Retina (tissue), 1 donor: Measurements from ENCODE around the gene SERPINA4.
"Not testable (repeated sequence)": the region's sequence is repeated elsewhere in the genome, so short reads cannot be mapped to it uniquely, and the experiment has no call there.

Experiments used
- DNase-seq: peaks from one replicate; pipeline ENCODE4 v3.0.0-alpha.2; 2016

Gene SERPINA4

GRCh38 chr14:94570440-94570839 is 9.2 kb downstream of the SERPINA4 start:
- DNase-seq, result no peak

GRCh38 chr14:94571395-94571794 is 10.2 kb downstream of the SERPINA4 start:
- no peak for DNase-seq

GRCh38 chr14:94571950-94572349 is 10.7 kb downstream of the SERPINA4 start:
- DNase-seq, result no peak

GRCh38 chr14:94572637-94573303 is 11.5 kb downstream of the SERPINA4 start:
- no peak for DNase-seq

GRCh38 chr14:94573475-94574277 is 12.4 kb downstream of the SERPINA4 start:
- no peak for DNase-seq

GRCh38 chr14:94574336-94574735 is 13.1 kb downstream of the SERPINA4 start:
- no peak for DNase-seq

- no peak for DNase-seq
Observed at GRCh38 chr14:94575730-94576585, 14.7 kb downstream of the SERPINA4 start.

- DNase-seq, result not testable (repeated sequence)
Observed at GRCh38 chr14:94577472-94577871, 16.2 kb downstream of the SERPINA4 start.

- DNase-seq, result no peak
Observed at GRCh38 chr14:94578712-94579111, 17.5 kb downstream of the SERPINA4 start.

- peak; percentile 23 for DNase-seq
Observed at GRCh38 chr14:94581127-94581999, 20.1 kb downstream of the SERPINA4 start, which contains the start of gene SERPINA5. SERPINA5 (plus strand) TSS chr14:94581426; CDS start chr14:94587363, 5,937 bp downstream.

GRCh38 chr14:94582199-94582750 is 21.0 kb downstream of the SERPINA4 start:
- no peak for DNase-seq

- DNase-seq, result no peak
Observed at GRCh38 chr14:94582851-94583250, 21.6 kb downstream of the SERPINA4 start.

GRCh38 chr14:94583557-94583956 is 22.3 kb downstream of the SERPINA4 start:
- no peak for DNase-seq

GRCh38 chr14:94584591-94585280 is 23.5 kb downstream of the SERPINA4 start:
- DNase-seq, result no peak

- no peak for DNase-seq
Observed at GRCh38 chr14:94586635-94587034, 25.4 kb downstream of the SERPINA4 start.

- no peak for DNase-seq
Observed at GRCh38 chr14:94588311-94588710, 27.1 kb downstream of the SERPINA4 start.

GRCh38 chr14:94591073-94591472 is 29.8 kb downstream of the SERPINA4 start:
- no peak for DNase-seq

GRCh38 chr14:94591871-94592270 is 30.6 kb downstream of the SERPINA4 start:
- no peak for DNase-seq

GRCh38 chr14:94592457-94592856 is 31.2 kb downstream of the SERPINA4 start:
- DNase-seq, result no peak

- no peak for DNase-seq
Observed at GRCh38 chr14:94593376-94593748, 32.1 kb downstream of the SERPINA4 start.

GRCh38 chr14:94593749-94594431 is 32.6 kb downstream of the SERPINA4 start:
- DNase-seq, result no peak
